DMS53 treated with DMSO at 0.1 percent for 48 hours (cell line): ENCODE results near the gene NR2F1-AS1.

Experiments used
- DNase-seq: peaks from one replicate; lab custom pipeline; 2025; ENCODE audit not compliant: unreplicated experiment; lab: John Stamatoyannopoulos, UW

The NR2F1-AS1 gene

DNA sequence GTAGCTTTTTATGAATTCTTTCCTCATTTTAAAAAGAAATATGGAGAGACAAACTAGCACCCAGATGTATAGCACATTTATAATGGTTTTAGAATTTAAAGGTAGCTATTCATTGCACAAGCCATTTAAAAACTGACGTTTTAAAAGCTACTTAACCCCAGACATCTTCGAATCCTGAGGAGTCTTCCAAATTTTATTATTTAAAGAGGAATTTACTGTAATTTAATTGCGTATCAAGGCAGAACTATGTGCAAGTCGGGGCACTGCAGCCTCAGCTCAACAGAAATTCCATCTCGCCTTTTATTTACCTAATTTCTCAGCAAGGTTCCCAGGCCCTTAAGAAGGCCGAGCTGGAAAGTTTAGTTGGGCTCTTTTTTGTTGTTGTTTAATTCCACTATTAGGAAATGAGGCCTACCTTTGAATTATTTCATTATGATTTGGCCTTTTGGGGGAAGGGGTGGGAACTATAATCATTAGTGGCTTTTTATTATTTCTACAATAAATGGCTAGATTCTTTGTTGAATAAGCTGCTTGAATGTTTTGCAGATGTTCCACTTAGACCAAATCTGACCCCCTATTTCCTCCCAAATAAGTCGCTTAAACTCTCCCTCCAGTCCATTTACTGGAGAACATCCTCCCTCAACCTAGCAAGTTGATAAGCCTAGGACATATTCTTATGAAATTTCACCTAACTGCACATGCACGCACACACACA is 22.2 kb upstream of the NR2F1-AS1 start:
- DNase-seq, result no peak

DNA sequence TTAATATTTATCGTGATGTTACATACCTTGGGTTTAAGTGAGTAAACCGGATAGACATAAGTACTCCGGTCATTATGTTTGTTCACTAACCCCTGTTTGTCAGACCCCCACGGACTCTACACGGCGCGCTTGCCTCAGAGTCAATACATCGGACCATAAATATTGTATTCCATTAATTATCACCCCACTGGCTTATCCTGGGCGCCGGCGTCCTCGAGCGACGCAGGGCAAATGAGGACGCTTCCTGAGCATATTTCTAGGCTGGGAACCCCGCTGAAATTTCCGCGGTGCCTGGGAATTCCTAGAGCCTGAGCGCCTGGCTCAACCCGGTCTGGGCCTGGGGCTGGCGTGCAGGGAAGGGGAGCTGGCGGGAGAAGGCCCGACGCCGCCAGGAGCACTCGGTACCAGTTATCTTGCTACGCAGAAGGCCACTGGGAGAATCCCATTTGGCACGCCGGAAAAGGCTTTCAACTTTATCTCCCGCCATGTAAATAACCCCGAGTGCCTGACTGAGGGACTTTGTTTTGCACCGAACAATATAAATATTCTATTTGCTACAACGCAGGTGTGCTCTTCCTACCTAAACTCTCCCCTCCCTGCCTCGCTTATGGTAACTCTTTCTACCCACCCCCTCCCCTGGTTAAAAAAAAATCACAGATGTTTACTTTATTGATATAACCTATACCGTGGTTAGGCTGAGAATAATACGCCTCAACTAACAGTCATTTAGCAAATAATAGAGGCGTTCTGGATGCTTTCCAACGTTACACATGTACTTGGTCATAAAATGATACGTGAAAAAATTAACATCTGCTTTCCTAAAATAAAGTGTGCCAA is 21.4 kb upstream of the NR2F1-AS1 start:
- DNase-seq, result no peak

DNA sequence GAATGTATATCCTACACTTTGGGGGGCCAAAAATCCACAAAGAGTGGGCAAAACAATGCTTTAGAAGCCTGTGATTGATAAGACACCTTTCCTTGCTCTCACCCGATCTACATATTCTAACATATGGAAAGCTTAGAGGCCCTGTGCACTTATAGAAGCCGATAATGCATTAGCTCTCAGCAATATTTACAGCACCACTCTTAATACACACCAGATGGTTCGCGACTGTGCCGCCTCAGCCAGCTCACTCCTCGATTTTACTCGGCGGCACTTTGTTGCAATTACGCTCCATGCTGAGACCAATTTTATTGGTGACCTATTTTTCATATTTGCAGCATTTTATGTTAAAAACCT is 20.8 kb upstream of the NR2F1-AS1 start:
- no peak for DNase-seq

DNA sequence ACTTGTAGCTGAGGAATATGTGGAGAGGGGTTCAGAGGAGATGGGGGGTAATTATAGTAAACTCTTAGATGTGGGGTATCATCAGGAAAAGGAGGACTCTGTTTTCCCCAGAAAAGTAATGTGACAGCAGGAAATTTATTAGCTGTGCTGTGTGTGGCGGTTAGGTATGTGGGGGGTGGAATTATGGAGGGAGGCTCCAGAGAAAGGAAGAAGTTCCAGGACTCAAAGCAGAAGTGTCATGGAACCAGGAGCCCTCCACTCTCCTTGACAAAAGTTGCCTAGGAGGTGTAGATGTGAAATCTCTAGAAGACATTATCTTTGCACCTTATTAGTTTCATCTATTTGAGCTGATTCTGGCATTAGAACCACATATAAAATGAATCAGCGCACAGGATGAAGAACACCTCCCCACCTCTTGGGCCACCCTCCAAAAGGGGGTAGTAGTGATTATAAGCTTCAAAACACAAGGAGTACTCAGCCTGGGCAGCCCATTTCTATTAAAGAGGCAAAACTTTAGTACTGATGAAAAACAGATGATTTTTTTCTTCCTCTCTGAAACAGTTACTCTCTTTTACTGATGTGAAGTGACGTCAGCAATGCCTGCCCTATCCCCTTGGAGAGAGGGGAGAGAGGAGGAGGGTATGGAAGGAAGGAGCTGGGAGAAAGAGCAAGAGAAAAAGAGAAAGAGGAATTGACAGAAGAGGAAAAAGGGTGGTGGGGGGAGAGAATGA is 20.2 kb upstream of the NR2F1-AS1 start:
- no peak for DNase-seq

DNA sequence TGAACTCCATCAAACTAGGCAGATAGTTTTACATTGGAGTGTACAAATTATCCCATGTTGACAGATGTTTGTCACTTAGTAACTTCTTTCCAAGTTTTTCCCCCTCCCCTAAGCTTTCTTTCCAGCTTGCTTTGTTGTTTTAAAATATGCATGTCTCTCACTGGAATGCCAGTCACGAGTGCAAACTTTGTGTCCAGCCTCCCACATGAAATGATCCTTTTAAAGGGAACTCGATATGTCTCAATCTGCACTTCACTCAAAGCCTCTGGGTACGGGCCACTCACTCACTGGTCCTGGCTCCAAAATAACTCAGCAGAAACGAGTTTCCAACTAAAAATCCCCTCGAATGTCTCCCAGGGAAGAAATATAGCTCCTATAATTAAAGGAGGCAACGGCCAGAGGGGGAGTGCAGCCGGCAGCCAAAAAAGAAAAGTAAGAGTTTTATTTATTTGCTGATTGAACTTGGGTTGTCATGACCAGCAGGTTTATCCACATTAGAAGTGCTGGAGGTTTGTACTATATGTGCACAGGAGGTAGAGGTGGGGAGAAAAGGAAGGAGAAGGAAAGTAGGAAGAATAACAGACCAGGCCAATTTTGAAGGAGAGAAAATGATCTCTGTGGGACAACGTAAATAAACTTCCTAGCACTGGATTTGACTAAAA is 19.5 kb upstream of the NR2F1-AS1 start:
- no peak for DNase-seq

- DNase-seq, result no peak
Measured at GRCh38 chr5:93599399-93600120, 18.5 kb upstream of the NR2F1-AS1 start.

- no peak for DNase-seq
Measured at GRCh38 chr5:93599001-93599379, 18.0 kb upstream of the NR2F1-AS1 start.

GRCh38 chr5:93598091-93599000 is 17.3 kb upstream of the NR2F1-AS1 start:
- no peak for DNase-seq

- DNase-seq, result no peak
Measured at GRCh38 chr5:93596676-93597490, 15.9 kb upstream of the NR2F1-AS1 start.

DNA sequence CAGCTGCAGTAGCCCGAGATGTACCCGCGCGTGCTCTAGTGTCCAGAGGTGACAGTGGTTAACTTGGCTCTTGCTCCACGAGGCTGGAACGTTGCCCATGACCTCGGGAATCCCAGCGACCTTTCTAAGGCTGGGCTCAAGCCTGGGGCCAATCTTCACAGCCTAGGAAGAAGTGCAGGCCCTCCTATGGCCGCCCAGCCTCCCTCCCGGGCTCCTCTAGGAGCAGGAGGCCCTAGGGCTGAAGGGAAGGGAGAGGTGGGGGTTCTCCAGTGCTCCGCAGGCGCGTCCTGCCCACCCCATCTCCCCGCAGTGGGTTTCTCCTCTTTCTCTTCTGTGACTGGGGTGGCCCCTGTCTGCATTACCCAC is 15.3 kb upstream of the NR2F1-AS1 start:
- DNase-seq, result no peak

DNA sequence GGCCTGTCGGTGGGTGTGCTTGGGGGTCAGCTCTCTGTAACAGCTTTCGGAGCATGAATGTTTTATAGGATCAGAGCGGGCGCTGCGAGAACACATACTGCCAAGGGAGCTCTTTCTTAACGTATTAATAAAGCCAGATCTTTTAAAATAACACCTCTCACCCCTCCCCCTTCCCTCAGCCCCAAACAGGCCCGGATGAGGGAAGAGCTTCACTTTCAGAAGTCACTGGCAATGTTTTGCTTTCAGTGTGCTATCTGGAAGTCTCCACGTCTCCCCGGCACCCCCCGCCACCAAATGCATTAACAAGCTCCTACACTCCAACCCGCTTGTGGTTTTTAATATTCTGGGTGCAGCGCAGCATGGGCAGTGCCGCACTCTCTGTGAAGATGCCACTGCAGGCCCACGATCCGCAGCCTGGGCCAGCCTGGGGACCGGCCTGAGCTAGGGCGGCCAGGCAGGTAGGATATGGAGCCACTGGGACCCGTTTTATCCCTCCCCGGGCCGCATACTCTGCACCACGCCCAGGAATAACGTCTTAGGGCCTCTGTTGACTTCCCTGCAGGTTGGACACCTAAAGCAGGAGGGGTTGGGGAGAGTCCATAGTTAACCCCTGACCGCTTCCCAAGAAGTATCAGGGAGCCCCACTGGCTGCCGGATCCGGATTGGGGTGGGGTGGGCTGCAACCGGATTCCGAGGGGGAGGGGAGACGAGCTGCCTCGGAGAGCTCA is 14.6 kb upstream of the NR2F1-AS1 start:
- no peak for DNase-seq

- no peak for DNase-seq
Measured at GRCh38 chr5:93594591-93595419, 13.8 kb upstream of the NR2F1-AS1 start.

DNA sequence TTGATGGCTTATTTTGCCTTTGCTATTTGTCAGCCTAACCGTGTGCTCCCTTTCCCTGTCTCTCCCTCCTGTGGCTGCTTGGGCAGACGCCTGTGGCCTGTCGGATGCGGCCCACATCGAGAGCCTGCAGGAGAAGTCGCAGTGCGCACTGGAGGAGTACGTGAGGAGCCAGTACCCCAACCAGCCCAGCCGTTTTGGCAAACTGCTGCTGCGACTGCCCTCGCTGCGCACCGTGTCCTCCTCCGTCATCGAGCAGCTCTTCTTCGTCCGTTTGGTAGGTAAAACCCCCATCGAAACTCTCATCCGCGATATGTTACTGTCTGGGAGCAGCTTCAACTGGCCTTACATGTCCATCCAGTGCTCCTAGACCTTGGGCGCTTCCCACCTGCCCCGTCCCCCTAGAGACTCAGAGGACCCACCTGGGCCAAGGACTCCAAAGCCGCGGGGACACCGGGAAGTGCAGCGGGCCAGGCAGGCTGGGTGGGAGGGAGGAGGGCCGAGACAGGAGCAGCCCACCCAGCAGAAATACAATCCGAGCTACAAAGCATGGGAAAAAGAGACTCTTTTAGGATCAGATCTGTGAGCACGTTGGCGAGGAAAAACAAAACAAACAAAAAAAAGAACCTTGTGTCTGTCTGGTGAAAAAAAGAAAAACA is 12.6 kb upstream of the NR2F1-AS1 start:
- DNase-seq, result no peak

GRCh38 chr5:93592883-93593282 is 11.9 kb upstream of the NR2F1-AS1 start:
- DNase-seq, result no peak

DNA sequence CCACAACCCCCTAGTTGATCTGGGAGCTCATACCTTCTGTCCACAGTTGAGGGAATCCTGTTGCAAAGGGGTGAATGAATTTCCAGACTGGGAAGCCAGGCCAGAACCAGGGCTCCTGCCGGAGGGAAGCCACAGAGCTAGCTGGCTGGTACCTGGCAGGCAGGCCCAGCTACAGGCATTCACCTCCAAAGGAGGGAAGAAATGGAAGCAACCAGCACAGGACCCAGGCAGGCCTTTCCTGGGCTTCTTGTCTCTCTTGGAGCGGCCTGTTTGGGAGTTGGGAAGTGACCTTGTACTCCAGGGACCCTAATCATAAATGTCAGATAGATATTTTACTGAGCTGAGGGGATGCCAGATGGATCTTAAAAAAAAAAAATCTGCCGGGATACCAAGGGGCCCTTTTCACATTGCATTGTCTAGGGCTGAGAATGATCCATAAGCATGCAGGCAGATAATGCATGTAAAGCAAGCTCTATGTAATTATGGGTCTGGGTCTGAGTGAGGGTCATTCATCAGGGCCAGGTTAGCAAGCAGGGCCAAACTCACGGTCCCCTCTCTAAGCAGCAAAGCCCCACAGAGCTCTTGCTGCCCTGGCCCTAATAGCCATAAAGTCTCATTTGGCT is 10.4 kb upstream of the NR2F1-AS1 start:
- DNase-seq, result no peak

- no peak for DNase-seq
Measured at GRCh38 chr5:93590493-93590892, 9.5 kb upstream of the NR2F1-AS1 start.
